ENCODE data around the gene CAGE1. TPM values are rescaled to one million over a fixed set of nuclear protein-coding genes. Genes with fewer than 3 reads are reported as not detected.
"Not testable (repeated sequence)": the region's sequence is repeated elsewhere in the genome, so short reads cannot be mapped to it uniquely, and the experiment has no call there.

CAGE1 gene
- total RNA-seq, 4 donors from 2014 or later: not detected

DNA sequence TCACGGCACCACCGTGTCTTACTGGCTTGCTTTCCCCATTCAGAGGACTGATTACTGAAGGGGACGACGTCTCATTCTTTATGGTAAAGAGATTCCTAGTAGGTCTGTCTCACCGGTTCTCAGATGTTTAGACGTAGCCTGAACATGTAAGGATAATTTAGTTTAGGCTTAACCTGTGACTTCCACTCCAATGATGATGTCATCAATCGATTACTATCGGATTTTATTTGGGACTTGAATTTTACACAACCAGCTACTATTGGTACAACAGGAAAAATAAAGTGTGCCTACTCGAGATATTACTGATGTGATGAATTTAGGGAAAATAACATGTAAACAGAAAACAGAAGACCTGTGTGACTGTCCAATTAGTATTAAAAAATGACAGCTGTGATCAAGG lies 72.0 kb downstream of the CAGE1 start:
- no peaks in the 10 kb centered on the region for H3K9me3 ChIP-seq
- no peaks in the 10 kb centered on the region for H3K36me3 ChIP-seq
- ATAC-seq (no peak), DNase-seq (no peak)
- intact Hi-C loops (cut with DNase I; ENCODE audit: low total_unique reads) (no loop called here), in situ Hi-C loops (cut with MboI; ENCODE audit: low sequenced_read_pairs in 4 of 4) (no loop called here)
- no peak overlapping the region for H3K4me3 ChIP-seq
- no peaks in the 10 kb centered on the region for H3K27me3 ChIP-seq
- H3K27ac ChIP-seq: no peak overlapping the region
- TF ChIP-seq POLR2A (IDR thresholded peaks at IDR 0.05) (no peak), CTCF (IDR thresholded peaks at IDR 0.05 in 4 of 5, conservative IDR thresholded peaks at IDR 0.05 in 1 of 5) (no peak)
- peaks cover 0 to 5% of the 10 kb centered on the region in 2 donors for H3K4me1 ChIP-seq

GRCh38 chr6:7316658-7317533 lies 72.6 kb downstream of the CAGE1 start:
- no peak for ATAC-seq
- intact Hi-C loops (cut with DNase I; ENCODE audit: low total_unique reads): no loop called here
- H3K9me3 ChIP-seq: no peaks in the 10 kb centered on the region
- TF ChIP-seq CTCF (IDR thresholded peaks at IDR 0.05 in 4 of 5, conservative IDR thresholded peaks at IDR 0.05 in 1 of 5) (no peak), POLR2A (IDR thresholded peaks at IDR 0.05) (no peak)
- H3K4me1 ChIP-seq: peaks cover 5 to 8% of the 10 kb centered on the region in 2 donors
- H3K36me3 ChIP-seq: no peaks in the 10 kb centered on the region
- H3K27me3 ChIP-seq: no peaks in the 10 kb centered on the region
- no peak for DNase-seq
- in situ Hi-C loops (cut with MboI; ENCODE audit: low sequenced_read_pairs in 4 of 4): no loop called here
- H3K4me3 ChIP-seq: no peak overlapping the region
- no peak overlapping the region for H3K27ac ChIP-seq

DNA sequence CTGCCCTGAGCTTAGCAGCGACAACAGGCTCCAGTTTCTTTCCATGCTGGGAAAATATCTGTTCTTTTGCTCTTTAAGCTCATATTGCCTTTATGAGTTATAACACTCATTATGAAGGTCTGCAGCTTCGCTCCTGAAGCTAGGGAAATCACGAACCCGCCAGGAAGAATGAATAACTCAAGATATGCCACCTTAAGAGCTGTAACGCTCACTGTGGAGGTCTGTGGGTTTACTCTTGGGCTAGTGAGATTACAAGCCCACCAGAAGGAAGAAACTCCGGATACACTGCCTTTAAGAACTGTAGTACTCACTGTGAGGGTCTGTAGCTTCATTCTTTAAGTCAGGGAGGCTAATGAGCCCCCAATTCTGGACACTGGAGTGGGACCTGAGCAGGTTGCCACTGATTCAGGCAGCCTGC lies 73.6 kb downstream of the CAGE1 start:
- ATAC-seq (no peak), DNase-seq (no peak)
- Histone ChIP-seq H3K27me3 (no peaks in the 10 kb centered on the region), H3K9me3 (no peaks in the 10 kb centered on the region), H3K4me1 (peaks cover 14 to 18% of the 10 kb centered on the region in 2 donors), H3K27ac (no peak overlapping the region), H3K4me3 (no peak overlapping the region), H3K36me3 (no peaks in the 10 kb centered on the region)
- in situ Hi-C loops (cut with MboI; ENCODE audit: low sequenced_read_pairs in 4 of 4) (no loop called here), intact Hi-C loops (cut with DNase I; ENCODE audit: low total_unique reads) (no loop called here)
- TF ChIP-seq CTCF (IDR thresholded peaks at IDR 0.05 in 4 of 5, conservative IDR thresholded peaks at IDR 0.05 in 1 of 5) (no peak), POLR2A (IDR thresholded peaks at IDR 0.05) (no peak)

DNA sequence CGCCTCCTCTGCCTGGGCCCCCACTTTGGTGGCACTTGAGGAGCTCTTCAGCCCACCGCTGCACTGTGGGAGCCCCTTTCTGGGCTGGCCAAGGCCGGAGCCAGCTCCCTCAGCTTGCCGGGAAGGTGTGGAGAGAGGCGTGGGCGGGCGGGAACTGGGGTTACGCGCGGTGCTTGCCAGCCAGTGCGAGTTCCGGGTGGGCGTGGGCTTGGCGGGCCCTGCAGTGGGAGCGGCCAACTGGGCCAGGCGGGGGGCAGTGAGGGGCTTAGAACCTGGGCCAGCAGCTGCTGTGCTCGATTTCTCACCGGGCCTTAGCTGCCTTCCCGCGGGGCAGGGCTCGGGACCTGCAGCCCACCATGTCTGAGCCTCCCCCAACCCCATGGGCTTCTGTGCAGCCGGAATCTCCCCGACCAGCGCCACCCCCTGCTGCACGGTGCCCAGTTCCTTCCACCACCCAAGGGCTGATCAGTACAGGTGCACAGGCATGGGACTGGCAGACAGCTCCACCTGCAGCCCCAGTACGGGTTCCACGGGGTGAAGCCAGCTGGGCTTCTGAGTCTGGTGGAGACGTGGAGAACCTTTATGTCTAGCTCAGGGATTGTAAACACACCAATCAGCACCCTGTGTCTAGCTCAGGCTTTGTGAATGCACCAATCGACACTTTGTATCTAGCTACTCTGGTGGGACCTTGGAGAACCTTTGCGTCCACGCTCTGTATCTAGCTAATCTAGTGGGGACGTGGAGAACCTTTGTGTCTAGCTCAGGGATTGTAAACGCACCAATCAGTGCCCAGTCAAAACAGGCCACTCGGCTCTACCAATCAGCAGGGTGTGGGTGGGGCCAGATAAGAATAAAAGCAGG lies 74.2 kb downstream of the CAGE1 start:
- H3K9me3 ChIP-seq; H3K4me3 ChIP-seq; H3K27me3 ChIP-seq; in situ Hi-C loops (cut with MboI; ENCODE audit: low sequenced_read_pairs in 4 of 4); ATAC-seq; H3K36me3 ChIP-seq; DNase-seq; intact Hi-C loops (cut with DNase I; ENCODE audit: low total_unique reads); H3K27ac ChIP-seq: not testable (repeated sequence)
- peaks cover 14 to 19% of the 10 kb centered on the region in 2 donors for H3K4me1 ChIP-seq

GRCh38 chr6:7314414-7314813 lies 75.1 kb downstream of the CAGE1 start:
- no peak overlapping the region for H3K27ac ChIP-seq
- ATAC-seq: no peak
- H3K4me1 ChIP-seq: peaks cover 14 to 19% of the 10 kb centered on the region in 2 donors
- no peak for DNase-seq
- TF ChIP-seq POLR2A (IDR thresholded peaks at IDR 0.05): no peak
- no peak for TF ChIP-seq CTCF (IDR thresholded peaks at IDR 0.05 in 4 of 5, conservative IDR thresholded peaks at IDR 0.05 in 1 of 5)
- intact Hi-C loops (cut with DNase I; ENCODE audit: low total_unique reads) (loop anchor here (5.0 kb wide), 1 partner anchor 592 kb away; no protein-coding TSS in a partner anchor), in situ Hi-C loops (cut with MboI; ENCODE audit: low sequenced_read_pairs in 4 of 4) (no loop called here)
- peaks cover 0 to 4% of the 10 kb centered on the region in 2 donors for H3K36me3 ChIP-seq
- no peaks in the 10 kb centered on the region for H3K27me3 ChIP-seq
- no peaks in the 10 kb centered on the region for H3K9me3 ChIP-seq
- no peak overlapping the region for H3K4me3 ChIP-seq
